Embryonic facial prominence (tissue), 1 donor: ENCODE results near the gene ZBTB45.
A peak's percentile ranks its signal among the peaks of the same experiment; 100 is the strongest.

Source experiments
- DNase-seq: peaks from one replicate; pipeline ENCODE4 v3.0.0-alpha.2; 2016; ENCODE audit errors: extremely low spot score

Gene ZBTB45

GRCh38 chr19:58519355-58520256 lies at the start of gene ZBTB45:
Gene ZBTB45 (minus strand): TSS chr19:58519810. CDS start chr19:58517673, 2,137 bp downstream.
- DNase-seq: peak; percentile 96

DNA sequence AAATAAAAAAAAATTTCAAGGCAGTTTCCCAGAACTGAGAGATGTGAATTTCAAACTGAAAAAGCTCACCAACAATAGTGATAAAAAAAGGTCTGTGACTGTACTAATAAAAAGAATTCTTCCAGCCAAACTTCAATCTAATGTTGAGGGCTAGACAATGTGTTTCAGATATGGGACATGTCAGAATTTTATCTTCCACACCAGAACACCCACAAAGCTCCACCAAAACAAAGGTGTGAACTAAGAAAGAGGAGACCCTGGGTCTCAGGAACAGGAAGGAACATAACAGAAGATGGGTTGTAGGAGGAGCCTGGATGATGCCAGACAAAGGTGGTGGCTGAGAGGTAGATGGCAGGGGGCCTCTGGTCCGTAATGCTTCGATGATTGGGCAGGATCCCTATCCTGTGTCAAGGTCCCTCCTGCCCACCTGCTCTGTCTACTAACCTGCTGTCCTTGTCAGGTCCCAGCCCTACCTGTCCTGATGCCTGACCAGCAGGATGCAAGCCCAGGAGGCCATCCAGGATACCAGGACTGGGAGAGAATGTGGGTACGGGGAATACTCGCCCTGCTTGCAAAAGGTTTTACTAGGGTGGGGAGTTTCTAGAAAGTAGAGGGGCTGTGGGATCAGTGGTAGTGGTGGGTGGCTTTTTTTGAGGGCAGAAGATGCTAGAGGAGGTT lies 49.0 kb upstream of the ZBTB45 start:
- DNase-seq: no peak

DNA sequence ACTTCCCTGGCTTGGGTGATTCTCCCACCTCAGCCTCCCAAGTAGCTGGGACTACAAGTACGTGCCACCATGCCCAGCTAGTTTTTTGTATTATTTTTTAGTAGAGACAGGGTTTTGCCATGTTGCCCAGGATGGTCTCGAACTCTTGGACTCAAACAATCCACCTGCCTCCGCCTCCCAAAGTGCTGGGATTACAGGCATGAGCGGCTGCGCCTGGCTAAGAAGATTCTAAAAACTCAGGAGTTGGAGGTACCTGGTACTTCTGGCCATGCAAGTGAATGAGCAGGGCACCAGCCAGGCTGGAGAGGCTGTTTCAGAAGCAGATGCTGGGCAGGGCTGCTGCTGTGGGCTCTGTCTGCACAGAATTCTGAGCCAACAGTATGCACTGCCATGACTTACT lies 47.4 kb upstream of the ZBTB45 start:
- no peak for DNase-seq

DNA sequence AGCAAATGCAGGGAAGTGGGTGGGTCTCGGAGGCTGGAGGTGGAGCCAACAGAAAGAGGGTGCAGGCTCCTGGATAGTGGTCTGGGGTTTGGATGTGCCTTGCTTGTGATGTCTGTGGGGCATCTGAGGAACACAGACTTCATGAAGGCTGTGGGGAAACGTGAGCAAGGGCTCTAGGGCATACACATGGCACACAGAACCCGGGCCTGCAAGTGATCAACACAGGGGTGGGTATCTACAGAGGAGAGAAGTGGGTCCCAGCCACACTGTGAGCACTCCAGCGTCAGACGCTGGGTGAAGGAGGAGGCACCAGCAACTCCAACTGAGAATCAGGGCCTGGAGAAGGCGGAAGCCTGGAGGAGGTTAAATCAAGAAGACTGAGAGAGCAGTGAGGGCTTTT lies 44.2 kb upstream of the ZBTB45 start:
- no peak for DNase-seq

DNA sequence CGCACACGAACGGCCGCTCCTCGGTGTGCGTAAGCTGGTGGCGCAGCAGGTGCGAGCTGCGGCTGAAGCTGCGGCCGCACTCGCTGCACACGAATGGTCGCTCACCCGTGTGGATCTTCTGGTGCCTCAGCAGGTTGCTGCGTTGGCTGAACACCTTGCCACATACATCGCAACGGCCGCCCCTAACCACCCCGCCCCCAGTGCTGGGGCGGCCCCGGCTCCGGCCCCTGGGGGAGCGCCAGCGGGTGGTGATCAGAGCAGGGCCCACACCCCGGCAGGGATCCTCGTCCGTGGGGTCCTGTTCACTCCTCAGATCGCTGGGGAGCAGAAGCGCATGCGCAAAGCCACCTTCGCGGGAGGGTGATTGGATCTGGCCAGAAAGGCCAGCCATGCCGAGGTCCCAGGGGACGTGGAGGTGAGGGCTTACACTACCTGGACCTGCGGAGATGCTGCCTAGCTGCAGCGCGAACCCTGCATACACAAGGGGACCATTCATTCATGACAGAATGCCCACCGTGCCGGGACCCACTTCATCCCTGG lies 43.5 kb upstream of the ZBTB45 start:
- no peak for DNase-seq

- DNase-seq: no peak
Observed at GRCh38 chr19:58562122-58563033, 42.8 kb upstream of the ZBTB45 start.

GRCh38 chr19:58561373-58562121 lies 41.9 kb upstream of the ZBTB45 start:
- DNase-seq: no peak

DNA sequence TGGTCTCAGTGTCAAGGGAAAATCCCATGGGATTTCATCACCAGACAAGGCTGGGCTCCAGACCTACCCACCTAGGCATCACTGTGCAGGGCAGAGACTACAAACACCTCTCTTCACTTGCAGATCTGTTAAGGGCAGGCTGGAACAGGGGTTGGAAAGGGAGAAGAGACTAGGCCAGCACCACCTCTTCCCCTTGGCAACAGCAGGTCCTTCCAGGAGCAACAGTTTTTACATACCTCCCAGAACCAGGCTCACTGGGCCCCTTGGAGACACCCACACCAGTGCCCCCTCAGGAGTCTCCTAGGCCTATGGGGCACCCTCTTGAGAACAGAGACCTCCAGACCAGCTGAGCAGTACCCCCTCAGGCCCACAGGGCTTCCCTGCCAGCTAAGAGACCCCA lies 41.3 kb upstream of the ZBTB45 start:
- DNase-seq: no peak

GRCh38 chr19:58560007-58560887 lies 40.6 kb upstream of the ZBTB45 start:
- no peak for DNase-seq

DNA sequence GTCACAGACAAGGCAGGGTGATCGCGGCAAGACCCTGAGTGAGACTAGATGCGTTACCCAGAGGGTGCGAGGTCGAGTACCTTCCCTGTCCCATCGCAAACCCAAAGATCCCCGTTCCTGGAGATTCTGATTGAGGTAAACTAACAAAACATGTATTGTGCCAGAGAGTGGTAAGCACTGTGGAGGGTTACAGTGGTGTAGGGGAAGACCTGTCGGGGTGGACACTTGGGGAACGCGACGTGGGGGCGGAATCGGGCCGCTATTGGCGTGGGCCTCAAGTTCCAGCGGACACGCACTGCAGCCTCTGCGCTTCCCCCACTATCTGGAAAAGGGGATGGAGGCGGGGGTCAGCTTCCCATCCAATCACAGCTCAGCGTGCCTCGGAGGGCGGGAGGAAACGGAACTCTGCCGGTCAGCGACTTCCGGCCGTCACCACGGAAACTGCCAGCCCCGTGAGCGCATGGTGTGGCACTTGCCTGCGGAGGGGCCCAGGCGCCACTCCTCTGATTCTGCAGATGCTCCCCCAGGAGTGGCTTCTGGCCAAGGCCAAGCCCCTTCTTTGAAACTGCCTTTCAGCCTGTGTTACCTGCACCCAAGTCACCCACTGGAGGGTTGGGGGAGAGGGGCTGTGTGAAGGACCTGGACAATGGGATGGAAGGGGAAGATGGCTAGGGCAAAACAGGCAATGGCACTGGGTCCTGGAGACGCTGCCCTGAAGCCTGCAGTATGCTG lies 39.8 kb upstream of the ZBTB45 start:
- DNase-seq: peak; percentile 61

DNA sequence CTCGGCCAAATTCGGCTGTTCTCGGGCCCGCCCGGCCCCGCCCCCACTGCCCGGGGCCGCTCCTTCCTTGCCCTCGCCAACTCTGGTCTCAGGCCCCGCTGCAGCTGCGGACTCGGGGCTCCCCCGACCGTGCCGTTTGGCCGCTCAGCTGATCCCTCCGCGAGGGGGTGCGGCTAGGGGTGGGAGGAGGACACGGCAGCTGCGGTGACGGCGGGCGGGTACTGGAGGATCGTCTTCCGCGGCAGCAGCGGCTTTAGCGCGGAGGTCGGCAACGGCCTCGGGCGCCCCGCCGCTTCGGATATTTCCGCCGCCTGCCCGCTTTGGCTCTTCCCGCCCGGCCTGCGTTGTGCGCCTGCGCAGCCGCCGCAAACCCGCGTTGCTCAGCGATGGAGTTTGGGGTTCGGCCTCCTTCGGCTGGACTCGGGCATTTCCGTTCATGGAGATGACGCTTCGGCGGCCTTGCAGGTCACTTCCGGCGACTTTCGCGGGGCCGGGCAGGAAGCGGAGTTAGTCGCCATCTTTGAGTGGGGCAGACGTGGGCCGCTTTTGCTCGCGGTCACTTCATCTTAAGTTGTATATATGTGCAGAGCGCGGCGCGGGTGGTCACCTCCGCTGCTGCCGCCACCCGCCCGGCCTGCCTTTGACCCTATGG lies 39.1 kb upstream of the ZBTB45 start:
- peak; percentile 97 for DNase-seq

DNA sequence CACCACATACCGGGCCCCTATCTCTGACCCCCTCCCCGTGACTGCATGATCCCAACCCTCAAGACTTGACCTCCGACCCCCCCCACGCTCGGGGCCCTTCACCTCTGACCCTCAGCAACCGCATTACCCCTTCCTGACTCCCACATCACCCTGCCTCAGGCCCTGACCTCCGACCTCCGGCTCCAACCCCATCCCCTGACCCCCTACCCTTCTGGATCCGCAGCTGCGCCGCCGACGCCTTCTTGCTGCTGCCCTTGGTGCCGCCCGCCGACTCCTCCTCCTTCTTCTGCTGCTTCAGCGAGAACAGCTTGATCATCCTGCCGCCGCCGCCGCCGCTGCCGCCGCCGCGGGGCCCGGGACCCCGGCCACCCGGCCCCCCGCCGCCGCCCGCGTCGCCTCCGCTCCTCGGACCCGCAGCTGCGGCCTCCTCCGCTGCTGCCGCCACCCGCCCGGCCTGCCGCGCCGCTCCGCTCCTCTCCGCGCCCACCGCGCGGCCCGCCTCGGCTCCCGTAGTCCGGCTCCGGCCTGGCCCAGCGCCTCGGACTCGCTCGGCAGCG lies 38.5 kb upstream of the ZBTB45 start, which contains the start of gene UBE2M:
Gene UBE2M, minus strand, starts transcription at position 546 of the 557 bp plus-strand sequence. Its CDS starts 230 bp downstream, at position 316.
- no peak for DNase-seq

DNA sequence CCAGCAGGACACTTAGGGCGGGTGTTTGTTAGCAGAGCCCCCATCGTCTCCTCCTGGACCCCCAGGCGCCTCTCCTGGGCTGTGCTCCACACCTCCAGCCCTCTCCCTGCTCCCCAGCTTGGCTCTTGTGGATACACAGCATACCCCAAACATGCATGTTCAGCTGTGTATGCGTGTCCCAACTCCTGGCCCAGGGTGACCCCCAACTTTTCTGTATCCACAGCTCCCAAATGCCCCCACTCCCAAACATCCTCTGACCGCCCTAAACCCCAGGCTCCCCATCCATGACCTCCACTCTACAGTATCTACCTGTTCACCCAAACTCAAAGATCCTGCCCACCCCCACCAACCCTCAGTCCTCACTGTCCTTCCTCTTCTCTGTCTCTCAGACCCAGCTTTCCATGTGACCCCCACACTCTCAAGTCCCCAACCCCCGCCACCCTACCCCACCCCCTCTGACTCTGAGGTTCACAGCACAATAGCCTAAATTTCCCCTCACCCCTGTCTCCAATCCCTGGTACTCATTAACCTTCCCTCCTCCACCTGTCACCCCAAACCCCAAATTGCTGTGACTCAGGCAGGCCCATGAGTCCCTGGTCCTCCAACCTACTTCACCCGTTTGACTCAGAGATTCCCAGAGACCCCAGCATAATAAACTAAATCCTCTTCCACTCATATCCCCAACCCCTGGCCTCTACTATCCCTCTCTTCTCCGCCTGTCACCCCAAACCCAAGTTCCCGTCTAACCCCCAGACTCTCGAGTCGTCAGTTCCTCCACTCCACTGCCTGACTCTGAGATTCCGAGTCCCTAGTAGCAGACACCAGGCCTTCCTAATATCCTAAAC lies 37.8 kb upstream of the ZBTB45 start:
- no peak for DNase-seq

DNA sequence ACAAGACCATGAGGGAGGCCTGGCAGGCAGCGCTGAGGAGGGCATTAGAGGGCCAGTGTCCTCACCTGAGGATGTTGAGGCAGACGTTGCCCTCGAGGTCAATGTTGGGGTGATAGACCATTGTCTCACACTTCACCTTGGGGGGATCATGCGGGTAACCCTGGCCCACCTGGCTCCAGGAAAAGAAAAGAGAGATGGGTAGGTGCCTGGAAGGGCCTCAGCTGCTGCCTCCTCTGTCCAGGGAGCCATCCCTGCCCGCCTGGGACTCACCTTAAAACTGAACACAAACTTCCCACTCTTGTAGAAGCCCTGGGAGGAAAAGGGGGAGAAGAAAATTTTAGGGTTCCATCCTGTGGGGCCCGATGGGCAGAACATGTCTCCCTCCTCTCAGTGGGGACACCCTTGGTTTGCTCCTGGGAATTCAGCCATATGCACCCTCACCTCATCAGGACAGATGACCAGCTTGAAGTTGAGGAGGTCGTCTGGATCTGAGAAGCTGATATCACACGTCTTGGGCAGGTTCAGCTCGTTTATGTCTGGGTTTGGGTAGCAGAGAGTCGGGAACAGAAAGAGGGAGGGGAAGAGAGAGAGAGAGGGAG lies 37.1 kb upstream of the ZBTB45 start:
- DNase-seq: no peak

- no peak for DNase-seq
Observed at GRCh38 chr19:58555920-58556621, 36.5 kb upstream of the ZBTB45 start.

GRCh38 chr19:58555369-58555885 lies 35.8 kb upstream of the ZBTB45 start:
- DNase-seq: no peak
